DOHH2 (cell line): ENCODE measurements around the gene RIOX2.
A peak's percentile ranks its signal among the peaks of the same experiment; 100 is the strongest.

Experiments
- H3F3A ChIP-seq: fragments of 200-600 bp; sonication (generic), shearing (Covaris generic); 2 replicates; pipeline ENCODE4 v1.6.0; 2016; ENCODE audit warnings: antibody characterized with exemption, mild to moderate bottlenecking; ENCODE audit not compliant: control insufficient read depth, insufficient read depth
- H3K27ac ChIP-seq: fragments of 200-600 bp; sonication (generic); 2 replicates; pipeline ENCODE4 v1.5.1; 2014; ENCODE audit warnings: low read depth, mild to moderate bottlenecking, low read length, moderate library complexity
- H3K27me3 ChIP-seq: fragments of 200-600 bp; sonication (generic); 2 replicates; pipeline ENCODE4 v1.6.1; 2014; ENCODE audit warnings: mild to moderate bottlenecking, low read length, mixed read lengths; ENCODE audit not compliant: control insufficient read depth
- H3K36me3 ChIP-seq: fragments of 200-600 bp; sonication (generic); 2 replicates; pipeline ENCODE4 v1.6.1; 2014; ENCODE audit warnings: mild to moderate bottlenecking, low read length, moderate library complexity, mixed read lengths; ENCODE audit not compliant: control insufficient read depth
- H3K4me1 ChIP-seq: fragments of 200-600 bp; sonication (generic); 2 replicates; pipeline ENCODE4 v1.6.1; 2014; ENCODE audit warnings: mild to moderate bottlenecking, low read length, mixed read lengths; ENCODE audit not compliant: control insufficient read depth
- H3K4me2 ChIP-seq: fragments of 200-600 bp; sonication (generic); 2 replicates; pipeline ENCODE4 v1.6.0; 2014; ENCODE audit warnings: mild to moderate bottlenecking, low read length, moderate library complexity
- H3K4me3 ChIP-seq: fragments of 200-600 bp; sonication (generic); 2 replicates; pipeline ENCODE4 v1.5.1; 2014; ENCODE audit warnings: mild to moderate bottlenecking, low read length, mixed read lengths
- H3K79me2 ChIP-seq: fragments of 200-600 bp; sonication (generic); 2 replicates; pipeline ENCODE4 v1.6.1; 2014; ENCODE audit warnings: mild to moderate bottlenecking, low read length, mixed read lengths; ENCODE audit not compliant: control insufficient read depth
- H3K9me2 ChIP-seq: fragments of 200-600 bp; sonication (generic); replicated peaks from 2 replicates; pipeline ENCODE4 v1.6.1; 2014; ENCODE audit warnings: mild to moderate bottlenecking, low read length, mixed read lengths; ENCODE audit not compliant: control insufficient read depth
- H3K9me3 ChIP-seq: fragments of 200-600 bp; sonication (generic); 2 replicates; pipeline ENCODE4 v1.6.1; 2014; ENCODE audit warnings: antibody characterized with exemption, low read length, mixed read lengths; ENCODE audit not compliant: control insufficient read depth, insufficient read depth
- H4K20me1 ChIP-seq: fragments of 200-600 bp; sonication (generic); 2 replicates; pipeline ENCODE4 v1.6.0; 2014; ENCODE audit warnings: low read depth, mild to moderate bottlenecking, antibody characterized with exemption, low read length, moderate library complexity; ENCODE audit not compliant: control insufficient read depth, insufficient read depth
- CTCF ChIP-seq: fragments of 200-600 bp; sonication (generic); IDR thresholded peaks from one replicate; pipeline ENCODE4 v1.5.1; 2014; ENCODE audit warnings: antibody characterized with exemption, mild to moderate bottlenecking, low read depth, low read length; ENCODE audit not compliant: poor library complexity, severe bottlenecking
- EZH2phosphoT487 ChIP-seq: fragments of 200-600 bp; sonication (generic); IDR thresholded peaks from 2 replicates; pipeline ENCODE4 v1.6.1; 2017; ENCODE audit warnings: borderline replicate concordance, mild to moderate bottlenecking, antibody characterized with exemption, low read length, moderate library complexity, mixed read lengths

Gene RIOX2

GRCh38 chr3:97970956-97971620, 1.1 kb downstream of the RIOX2 start:
- TF ChIP-seq CTCF (no peak), EZH2phosphoT487 (no peak)
- no peaks in the 10 kb centered on the region for H3K9me3 ChIP-seq
- peak overlapping the region; percentile 88 for H3K4me3 ChIP-seq
- peaks cover 41% of the 10 kb centered on the region for H3K36me3 ChIP-seq
- H3K9me2 ChIP-seq = no peaks in the 10 kb centered on the region
- H3K27me3 ChIP-seq = no peaks in the 10 kb centered on the region
- peak overlapping the region; percentile 92 for H3K4me2 ChIP-seq
- peaks cover 68% of the 10 kb centered on the region for H3K79me2 ChIP-seq
- peaks cover 3% of the 10 kb centered on the region; the same call in 1 of the 2 replicates for H4K20me1 ChIP-seq
- peak overlapping the region; percentile 49 for H3K27ac ChIP-seq
- peaks cover 41% of the 10 kb centered on the region for H3K4me1 ChIP-seq
- peaks cover 5% of the 10 kb centered on the region; the same call in 1 of the 2 replicates for H3F3A ChIP-seq

- H3K9me2 ChIP-seq = no peaks in the 10 kb centered on the region
- H3K4me3 ChIP-seq = peak overlapping the region; percentile 88
- H3F3A ChIP-seq = peaks cover 5% of the 10 kb centered on the region; the same call in 1 of the 2 replicates
- no peaks in the 10 kb centered on the region for H3K9me3 ChIP-seq
- H3K27ac ChIP-seq = no peak overlapping the region
- peaks cover 3% of the 10 kb centered on the region; the same call in 1 of the 2 replicates for H4K20me1 ChIP-seq
- peaks cover 49% of the 10 kb centered on the region for H3K36me3 ChIP-seq
- H3K4me2 ChIP-seq = peak overlapping the region; percentile 92
- peaks cover 39% of the 10 kb centered on the region for H3K4me1 ChIP-seq
- no peaks in the 10 kb centered on the region for H3K27me3 ChIP-seq
- TF ChIP-seq EZH2phosphoT487 (no peak), CTCF (no peak)
- H3K79me2 ChIP-seq = peaks cover 77% of the 10 kb centered on the region
These were observed 2.1 kb downstream of the RIOX2 start for GRCh38 chr3:97970156-97970555.

GRCh38 chr3:97969541-97969940, 2.7 kb downstream of the RIOX2 start:
- H4K20me1 ChIP-seq = peaks cover 3% of the 10 kb centered on the region; the same call in 1 of the 2 replicates
- no peak overlapping the region for H3K27ac ChIP-seq
- H3K4me1 ChIP-seq = peaks cover 34% of the 10 kb centered on the region
- H3K9me3 ChIP-seq = no peaks in the 10 kb centered on the region
- peaks cover 53% of the 10 kb centered on the region for H3K36me3 ChIP-seq
- TF ChIP-seq EZH2phosphoT487 (no peak), CTCF (no peak)
- H3F3A ChIP-seq = peaks cover 5% of the 10 kb centered on the region; the same call in 1 of the 2 replicates
- no peaks in the 10 kb centered on the region for H3K9me2 ChIP-seq
- peak overlapping the region; percentile 92 for H3K4me2 ChIP-seq
- peak overlapping the region; percentile 88 for H3K4me3 ChIP-seq
- H3K27me3 ChIP-seq = no peaks in the 10 kb centered on the region
- H3K79me2 ChIP-seq = peaks cover 83% of the 10 kb centered on the region
